Right renal pelvis (tissue), 4 donors: ENCODE results near the gene EML6. TPM values are rescaled to one million over a fixed set of nuclear protein-coding genes. Genes with fewer than 3 reads are reported as not detected.
A peak's percentile ranks its signal among the peaks of the same experiment; 100 is the strongest.

Experiments
- DNase-seq, 4 donors: peaks; one replicate each; pipeline ENCODE4 v3.0.0-alpha.2; 2013; ENCODE audit warnings: low read depth in 4 of 4, low spot score in 3 of 4, missing footprints in 1 of 4
- polyA plus RNA-seq, 4 donors: library from polyadenylated mRNA; unstranded; fragments of 120-200 nt; gene quantifications; one replicate each; pipeline ENCODE4 v1.2.1, GENCODE V29; 2013; ENCODE audit not compliant: insufficient read length in 4 of 4

EML6 gene
- polyA plus RNA-seq, 4 donors, result 10.7 to 16.4 (median 12.1) TPM

GRCh38 chr2:54704688-54705605 lies 18.5 kb upstream of the EML6 start:
- DNase-seq, result peak in 2 of 4 donors; percentile 23 to 55

- no peak for DNase-seq
Measured at GRCh38 chr2:54706622-54707021, 16.8 kb upstream of the EML6 start.

- DNase-seq, result peak in 2 of 4 donors; percentile 22 to 37
Measured at GRCh38 chr2:54708584-54709335, 14.7 kb upstream of the EML6 start.

DNA sequence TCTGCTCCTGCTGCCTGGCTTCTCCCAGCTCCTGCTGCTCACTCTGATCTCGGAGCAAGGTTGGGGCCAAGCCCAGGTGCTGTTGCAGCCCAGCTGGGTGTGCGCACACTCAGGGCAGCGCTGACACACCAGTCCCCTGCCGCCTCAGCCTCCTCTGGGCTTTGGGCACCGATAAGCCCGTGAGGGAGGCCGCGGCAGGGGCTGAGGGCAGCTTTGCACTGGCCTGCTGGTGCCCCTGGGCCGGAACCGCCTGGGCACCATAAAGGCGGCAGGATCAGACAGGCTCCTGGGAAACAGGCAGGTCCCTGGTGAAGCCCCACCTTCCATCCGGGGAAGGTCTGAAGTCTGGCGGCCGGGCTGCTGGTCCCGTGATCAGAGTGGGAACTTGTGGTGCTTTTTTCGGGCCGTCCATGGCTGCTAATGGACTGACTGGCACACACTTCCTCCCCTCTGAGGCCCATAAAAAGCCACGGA lies 14.1 kb upstream of the EML6 start:
- DNase-seq, result peak in 2 of 4 donors; percentile 20 to 26

DNA sequence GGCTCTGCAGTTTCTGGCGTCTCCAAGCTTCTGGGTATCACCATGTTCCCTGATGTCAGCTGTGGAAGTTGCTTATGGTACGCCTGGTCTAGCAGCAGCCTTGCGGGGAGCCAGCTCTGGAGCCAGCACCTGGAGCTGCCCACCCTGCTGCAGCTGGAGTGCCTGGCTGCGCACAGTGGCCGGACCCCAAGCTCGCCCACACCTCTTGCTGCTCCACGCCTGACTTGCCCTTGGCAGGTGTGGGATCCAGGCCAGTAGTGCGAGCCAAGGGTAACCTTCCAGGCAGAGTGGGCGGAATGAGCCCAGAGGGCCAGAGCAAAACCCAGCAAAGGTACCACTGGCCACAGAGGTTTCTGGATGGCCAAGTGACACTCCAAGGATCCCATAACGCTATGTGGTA lies 13.2 kb upstream of the EML6 start:
- DNase-seq, result no peak

DNA sequence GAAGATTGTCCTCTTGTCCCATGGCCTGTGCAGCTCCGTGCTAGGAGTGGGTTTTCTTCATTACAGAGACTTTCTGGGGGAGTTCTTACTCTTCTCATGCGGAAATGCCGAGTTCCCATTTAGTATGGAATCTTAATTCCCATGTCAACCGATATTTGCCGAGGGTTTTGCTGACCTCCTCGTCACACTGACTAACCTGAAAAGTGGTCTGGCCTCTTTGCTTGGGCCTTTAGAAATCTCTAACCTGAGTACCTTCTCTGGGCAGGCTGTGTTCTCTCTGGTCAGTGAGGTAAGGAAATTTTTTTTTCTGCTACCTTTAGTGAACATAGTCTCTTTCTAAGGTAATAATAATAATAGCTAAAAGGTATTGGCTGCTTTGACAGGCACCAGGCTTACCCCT lies 10.9 kb upstream of the EML6 start:
- no peak for DNase-seq

DNA sequence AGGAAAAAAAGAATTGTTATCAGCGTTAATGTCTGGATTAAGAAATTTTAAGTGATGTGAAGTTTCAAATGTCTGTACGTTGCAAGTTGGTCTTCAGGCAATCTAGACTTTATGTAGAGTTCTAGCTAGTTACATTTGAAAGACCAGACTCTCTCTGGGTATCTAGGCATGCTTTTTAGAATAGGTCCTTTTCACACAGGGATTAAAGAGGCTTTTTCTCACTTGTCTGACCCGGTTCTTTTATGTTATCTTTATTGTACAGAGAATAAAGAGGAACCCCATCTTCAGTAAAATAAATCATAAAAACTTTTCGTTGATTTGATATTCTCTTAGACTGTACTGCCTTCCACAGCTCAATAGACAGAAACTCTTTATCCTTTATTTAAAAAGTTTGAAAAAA lies 8.5 kb upstream of the EML6 start:
- DNase-seq, result no peak

- no peak for DNase-seq
Measured at GRCh38 chr2:54716375-54716774, 7.1 kb upstream of the EML6 start.

DNA sequence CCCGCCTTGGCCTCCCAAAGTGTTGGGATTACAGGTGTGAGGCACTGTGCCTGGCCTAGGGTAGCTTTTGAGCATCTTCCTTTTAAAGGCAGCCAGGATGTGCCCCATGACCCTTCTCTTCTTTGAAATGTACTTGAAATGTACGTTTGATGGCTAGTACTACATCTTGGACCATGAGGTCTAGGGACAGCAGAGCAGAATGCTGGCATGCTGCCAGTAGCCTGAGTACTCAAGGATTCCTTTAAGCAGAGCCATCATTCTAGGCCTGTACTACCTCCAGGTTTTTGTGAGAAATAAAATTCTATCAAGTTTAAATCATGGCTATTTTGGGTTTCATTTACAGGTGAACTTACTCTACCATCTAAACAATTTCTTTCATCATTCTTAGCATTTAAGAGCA lies 2.9 kb upstream of the EML6 start:
- DNase-seq, result no peak

DNA sequence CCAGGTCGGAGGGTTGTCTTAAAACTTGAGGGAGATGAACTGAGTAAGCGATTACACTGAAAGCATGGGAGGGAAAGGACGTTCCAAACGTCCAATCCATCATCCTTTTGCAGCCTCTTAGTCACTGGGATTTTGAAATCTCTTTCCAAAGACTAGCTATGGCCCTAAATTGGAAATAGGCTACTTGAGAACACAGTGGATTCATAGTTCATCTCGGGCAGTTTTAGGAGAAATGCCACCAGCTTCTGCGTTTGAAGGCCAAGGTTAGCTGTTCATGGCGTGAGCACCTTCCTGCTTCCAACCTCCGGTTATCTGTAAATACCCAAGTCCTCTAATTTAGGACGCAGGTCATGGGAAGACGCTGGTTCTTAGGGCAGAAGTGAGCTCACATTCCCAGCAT lies 821 bp upstream of the EML6 start:
- DNase-seq, result no peak

GRCh38 chr2:54723996-54724559 lies 616 bp downstream of the EML6 start:
- DNase-seq, result peak in 1 of 4 donors; percentile 26

- no peak for DNase-seq
Measured at GRCh38 chr2:54724560-54725342, 1.3 kb downstream of the EML6 start.

- no peak for DNase-seq
Measured at GRCh38 chr2:54725343-54726099, 2.1 kb downstream of the EML6 start.

DNA sequence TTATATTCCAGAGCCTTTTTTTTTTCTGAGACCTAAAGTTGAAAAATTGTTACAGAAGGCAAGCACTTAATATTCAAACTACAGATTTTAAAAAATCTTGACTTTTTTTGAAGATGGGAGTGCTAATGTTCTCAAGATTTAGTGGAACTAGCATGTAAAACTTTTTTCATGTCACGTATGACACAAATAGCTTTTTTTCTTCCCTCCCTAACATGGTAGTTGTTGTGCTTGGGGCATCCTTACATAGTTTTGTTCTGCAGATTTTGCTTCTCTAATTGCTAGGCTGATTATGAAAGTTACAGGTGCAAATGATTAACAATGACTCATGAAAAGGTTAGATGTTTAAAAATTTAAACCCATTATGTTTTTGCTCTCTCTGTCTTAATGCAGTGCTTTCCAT lies 3.0 kb downstream of the EML6 start:
- no peak for DNase-seq

GRCh38 chr2:54726940-54727339 lies 3.5 kb downstream of the EML6 start:
- no peak for DNase-seq

- no peak for DNase-seq
Measured at GRCh38 chr2:54728669-54729120, 5.2 kb downstream of the EML6 start.

GRCh38 chr2:54735636-54736035 lies 12.2 kb downstream of the EML6 start:
- DNase-seq, result no peak

GRCh38 chr2:54738281-54738680 lies 14.8 kb downstream of the EML6 start:
- DNase-seq, result no peak

- no peak for DNase-seq
Measured at GRCh38 chr2:54740333-54740732, 16.9 kb downstream of the EML6 start.

GRCh38 chr2:54741250-54741649 lies 17.8 kb downstream of the EML6 start:
- no peak for DNase-seq
